ENCODE results near the gene KCTD10.

The KCTD10 gene, protein sequence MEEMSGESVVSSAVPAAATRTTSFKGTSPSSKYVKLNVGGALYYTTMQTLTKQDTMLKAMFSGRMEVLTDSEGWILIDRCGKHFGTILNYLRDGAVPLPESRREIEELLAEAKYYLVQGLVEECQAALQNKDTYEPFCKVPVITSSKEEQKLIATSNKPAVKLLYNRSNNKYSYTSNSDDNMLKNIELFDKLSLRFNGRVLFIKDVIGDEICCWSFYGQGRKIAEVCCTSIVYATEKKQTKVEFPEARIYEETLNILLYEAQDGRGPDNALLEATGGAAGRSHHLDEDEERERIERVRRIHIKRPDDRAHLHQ

DNA sequence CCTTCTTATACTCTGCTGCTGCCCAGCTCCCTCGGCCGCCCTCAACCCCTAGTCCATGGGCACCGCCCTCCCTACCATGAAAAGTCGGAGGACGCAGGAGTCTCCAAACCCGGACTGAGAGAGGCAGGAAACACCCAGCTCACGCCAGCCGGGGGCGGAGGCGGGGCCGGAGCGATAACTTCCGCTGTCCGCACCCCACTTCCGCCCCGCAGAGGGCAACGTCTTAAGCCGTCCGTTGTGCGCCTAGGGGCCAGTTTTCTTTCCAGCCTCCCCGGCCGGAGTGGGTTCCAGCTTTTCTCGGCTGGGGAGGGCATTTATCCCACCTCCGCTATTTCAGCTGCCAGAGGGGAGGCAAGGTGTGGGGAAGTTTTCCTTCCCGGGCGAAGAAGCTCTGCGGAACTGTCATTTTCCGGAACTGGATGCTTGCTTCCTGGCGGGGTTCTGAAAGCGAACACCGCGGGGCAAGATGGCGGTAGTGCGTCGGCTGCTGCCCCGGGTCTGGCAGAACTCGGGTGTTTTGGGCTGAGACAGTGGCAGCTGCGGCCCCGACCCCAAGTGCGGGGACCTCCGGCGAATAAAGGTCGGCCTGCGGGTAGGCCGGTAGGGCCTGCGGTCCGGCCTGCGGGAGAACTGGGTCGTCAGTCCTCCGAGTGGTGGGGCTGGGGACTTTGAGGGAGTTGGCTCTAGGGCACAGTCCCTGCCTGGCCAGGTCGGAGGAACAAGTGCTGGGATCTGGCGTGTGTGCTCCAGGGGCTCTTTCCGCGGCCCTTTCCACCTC, at the start of gene KCTD10, which contains the start of gene UBE3B:
TSS of gene KCTD10 (minus strand) at position 116 of the 778 bp plus-strand sequence. CDS start at position 78, 38 bp downstream.
TSS of gene UBE3B (plus strand) at position 450 of the 778 bp plus-strand sequence. CDS start 5,918 bp downstream, outside the sequence.
- peak; percentile 78 for DNase-seq

DNA sequence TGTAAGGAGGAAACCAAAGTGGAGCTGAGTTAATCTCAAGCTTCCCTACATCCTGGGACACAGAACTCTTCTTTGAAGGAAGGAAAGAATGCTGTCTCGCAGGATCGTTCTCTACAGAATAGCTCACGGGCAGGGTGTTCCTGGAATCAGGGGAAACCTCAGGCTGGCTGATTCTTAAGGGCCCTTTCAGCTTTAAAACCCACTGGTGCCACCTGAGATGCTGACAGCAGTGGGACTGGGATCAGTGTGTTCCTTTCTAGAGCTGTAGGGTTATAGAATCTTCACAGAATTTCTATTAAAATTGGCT, 48.1 kb upstream of the KCTD10 start:
- DNase-seq: no peak

DNA sequence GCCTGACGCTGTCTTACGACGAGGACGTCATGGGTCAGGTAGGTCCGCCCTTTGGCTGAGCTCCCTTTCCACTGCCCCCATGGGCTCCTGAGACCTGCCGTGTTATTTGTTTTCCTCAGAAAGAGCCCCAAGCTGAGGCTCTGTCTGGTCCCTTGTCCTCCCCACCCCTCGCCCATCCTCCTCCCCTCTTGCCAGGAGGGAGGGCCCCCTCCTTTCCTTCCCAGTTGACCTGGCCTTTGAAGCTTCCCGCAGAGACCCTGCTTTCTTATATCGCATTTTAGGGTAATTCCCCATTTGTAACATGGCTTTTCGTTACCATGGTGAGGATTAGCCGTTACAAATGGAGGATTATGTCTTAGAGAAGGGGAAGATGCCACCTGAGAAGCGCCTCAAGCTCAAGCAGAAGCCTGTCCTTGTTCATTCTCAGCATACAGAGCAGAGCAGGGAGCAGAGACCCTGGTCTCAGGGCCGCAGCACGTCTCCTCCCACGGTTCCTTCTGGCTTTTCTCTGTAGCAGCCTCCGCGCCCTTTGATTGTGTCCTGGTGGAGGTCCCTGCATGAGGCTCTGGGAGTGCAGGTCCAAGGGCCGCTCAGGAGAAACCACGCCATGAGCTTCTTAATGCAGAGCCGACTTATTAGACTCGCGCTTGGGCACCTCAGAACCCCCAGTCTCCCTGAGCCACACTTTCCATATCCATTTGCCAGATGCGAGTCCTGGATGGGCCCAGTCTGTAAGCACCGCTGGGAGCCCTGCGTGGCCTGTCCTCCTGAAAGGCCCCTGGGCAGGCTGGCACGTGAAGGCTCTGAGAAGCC, 47.6 kb upstream of the KCTD10 start:
- no peak for DNase-seq

DNA sequence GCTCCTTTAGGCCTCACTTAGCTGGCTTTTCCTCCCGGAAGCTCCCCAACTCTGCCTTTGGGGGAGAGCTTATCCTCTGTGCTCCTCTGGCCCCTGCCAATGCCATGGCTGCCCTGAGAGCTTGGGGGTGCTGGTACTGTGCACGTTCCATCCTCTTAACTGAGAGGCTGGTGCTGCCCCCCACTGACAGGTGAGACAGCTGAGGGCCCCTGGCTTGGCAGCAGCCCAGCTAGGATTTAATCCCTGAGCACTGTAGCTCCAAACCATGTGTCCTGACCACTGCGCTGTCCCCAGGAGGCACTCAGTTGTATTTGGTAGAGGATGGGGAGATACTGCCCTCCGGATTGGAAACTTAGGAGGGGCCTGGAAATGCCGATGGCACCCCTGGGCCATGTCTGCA, 46.4 kb upstream of the KCTD10 start:
- DNase-seq: no peak

DNA sequence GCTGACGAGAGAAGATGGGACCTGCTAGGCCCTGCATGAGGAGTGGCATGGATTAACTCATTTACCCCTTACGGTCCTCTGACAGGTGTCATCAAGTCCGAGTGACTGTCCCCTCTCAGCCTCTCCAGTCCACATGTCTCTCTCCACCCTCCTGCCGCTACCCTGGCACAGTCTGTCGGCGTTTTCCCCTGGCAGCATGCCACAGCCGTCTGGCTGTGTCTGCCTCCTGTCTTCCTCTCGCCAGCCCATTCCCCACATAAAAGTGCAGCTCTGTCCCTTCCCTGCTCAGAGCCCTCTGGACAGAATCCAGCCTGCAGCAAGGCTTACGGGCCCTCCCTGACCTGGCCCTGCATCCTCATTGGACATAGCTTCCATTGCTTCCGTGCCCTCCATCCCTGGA, 46.0 kb upstream of the KCTD10 start:
- DNase-seq: no peak

DNA sequence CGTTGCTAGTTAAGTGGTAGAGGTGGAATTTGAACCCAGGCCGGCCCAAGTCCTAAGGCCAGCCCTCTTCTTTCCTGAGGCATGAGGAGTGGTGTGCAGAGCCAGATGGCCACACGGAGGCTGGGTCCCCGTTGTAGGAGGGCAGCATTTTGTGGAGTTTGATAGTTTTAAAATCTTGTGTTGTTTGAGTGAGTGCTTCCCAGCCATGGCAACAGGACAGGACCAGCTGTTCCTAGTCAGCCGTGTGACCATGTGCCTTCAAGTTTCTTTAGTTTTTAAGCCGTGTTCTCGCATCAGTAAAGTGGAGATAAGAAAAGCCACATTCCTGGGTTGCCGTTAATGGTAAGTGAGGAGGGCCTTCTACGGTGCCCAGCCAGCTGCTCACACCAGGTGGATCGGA, 44.7 kb upstream of the KCTD10 start:
- DNase-seq: no peak

DNA sequence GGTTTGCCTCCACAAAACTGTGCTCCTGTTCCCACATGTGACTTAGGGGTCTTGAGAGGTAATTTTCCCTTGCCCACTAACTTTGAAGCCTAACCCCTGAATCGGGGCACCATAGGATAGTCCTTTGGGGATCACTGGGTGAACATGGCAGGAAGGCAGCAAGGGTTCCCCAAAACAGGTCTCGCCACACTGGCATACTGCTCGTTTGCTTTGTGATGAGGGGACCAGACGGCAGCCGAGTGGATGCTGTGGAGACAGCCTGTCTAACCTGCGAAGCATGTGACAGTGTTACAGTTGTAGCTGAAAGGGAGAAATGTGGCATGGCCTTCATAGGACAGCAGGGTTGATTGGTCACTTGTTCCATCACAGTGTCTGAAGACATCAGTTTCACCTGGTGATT, 42.7 kb upstream of the KCTD10 start:
- no peak for DNase-seq

DNA sequence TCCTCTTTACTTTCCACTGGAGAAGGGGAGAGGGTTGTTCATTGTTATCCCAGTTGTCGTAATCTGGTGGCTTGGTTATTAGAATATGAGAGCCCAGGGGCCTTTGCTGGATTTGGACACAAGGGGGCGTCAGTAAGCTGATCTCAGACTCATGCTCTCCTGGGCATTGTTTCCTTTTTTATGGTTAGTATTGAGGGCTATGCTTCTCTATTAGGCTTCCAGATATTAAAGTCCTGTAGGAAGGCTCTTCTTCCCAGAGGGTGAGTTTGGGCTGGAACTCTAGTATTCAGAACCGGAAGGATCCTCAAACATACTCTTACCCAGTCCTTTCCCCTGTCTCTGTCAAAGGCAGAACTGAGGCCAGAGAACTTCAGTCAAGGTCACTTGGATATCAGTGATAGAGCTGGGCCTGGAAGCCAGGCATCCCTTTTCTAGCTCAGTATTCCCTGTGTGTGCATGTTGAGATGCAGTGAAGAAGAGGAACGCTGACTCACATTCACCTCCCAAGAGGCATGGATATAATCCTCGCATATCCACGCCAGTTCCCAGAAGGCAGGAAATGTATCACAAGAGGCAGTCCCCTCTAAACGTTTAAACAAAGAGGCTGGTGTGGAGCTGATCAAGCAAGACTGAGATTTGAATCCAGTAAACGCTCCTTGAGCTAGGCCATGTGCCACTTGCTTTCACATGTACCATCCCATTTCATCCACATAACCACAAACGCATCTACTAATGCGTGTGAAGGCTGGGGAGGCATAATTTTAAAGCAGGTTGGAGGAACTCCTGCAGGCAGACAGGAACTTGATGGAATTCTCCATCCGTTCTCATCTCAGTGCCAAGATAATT, 41.9 kb upstream of the KCTD10 start:
- peak; percentile 8 for DNase-seq

DNA sequence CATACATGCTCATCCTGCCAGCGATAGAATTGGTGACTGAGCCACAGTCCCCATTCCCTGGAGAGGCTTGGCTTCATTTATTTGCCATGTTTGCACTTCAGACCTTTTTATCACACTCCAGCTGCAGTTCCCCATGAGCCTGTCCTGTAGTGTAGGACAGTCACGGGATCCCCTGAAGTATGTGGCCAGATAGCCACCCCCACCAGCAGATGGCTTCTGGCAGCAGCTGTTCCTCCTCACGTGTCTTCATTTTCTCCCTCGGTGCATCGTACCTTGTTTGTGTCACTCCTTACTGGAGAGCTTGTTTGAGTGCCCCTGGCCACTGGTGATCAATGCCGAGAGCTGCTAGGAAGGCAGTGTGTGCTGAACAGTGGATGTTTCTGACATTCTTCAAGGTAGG, 40.5 kb upstream of the KCTD10 start:
- DNase-seq: no peak

DNA sequence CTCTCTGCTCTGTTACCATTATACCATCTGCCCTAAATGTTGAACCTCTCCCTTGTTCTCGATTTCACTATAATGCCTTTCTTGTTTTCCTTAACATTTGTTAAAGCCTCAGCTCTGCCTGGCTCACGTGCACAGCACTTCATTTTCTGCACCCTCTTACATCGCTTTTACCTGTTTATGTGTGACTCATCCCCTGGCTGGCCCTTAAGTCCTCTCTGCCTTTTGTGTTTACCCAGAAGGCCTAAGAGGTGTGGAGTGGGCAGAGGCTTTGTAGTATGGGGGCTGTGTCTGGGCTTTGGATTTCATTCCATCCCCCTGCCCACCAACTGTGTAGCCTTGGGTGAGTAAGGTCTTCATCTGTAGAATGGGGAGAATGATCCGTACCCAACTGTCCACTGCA, 36.9 kb upstream of the KCTD10 start:
- DNase-seq: no peak

DNA sequence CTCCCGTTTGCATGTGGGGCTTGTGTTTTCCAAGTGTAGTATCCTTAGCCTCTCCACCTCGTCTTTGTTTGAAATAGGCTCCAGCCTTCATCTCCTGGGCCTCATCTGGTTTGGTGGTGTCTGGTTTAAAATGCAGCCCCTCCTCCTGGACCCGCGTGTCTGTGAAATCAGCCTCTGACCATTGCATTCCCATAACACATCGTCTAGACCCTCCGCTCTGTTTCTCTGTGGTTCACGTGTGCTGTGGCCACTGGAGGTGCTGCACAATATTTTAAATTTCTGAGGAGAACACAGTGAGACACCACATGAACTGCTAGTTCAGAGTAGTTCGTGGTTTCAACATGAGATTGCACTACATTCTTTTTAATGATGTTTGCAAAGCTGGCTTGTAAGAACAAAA, 36.0 kb upstream of the KCTD10 start:
- no peak for DNase-seq

DNA sequence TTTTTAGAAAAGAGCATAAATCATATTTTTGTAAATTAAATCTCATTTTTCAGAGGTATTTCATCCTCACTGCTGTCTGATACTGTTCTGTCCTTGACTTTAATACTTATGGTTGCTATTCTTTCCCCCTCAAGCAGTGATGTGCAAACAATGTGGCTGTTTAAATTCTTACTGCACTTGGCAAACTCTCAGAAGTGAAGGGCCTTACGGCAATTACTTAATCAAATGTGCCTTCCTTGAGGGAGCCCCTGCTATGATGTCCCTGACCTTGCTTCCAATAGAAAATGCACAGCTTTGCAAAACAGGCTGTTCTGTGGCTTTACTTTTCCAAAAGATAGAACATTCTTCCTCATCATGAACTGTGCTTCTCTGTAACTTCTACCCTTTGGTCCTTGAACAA, 35.5 kb upstream of the KCTD10 start:
- DNase-seq: no peak

DNA sequence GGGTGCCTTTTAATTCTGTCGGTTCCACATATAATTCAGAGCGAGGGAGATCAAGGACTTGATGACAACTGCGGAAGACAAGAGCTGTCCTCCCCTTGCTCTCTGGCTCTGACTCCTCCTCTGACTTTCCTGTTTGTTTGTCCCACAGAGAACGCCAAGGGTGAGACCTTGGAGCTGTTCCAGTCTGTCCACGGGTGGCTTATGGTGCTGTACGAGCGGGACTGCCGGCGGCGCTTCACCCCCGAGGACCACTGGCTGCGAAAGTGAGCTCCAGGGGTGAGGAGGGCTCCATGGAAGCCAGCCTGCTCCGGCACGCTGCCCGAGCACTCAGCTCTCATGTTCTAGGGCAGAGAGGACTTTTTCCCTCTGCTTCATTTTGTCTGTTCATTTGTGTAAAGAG, 33.1 kb upstream of the KCTD10 start:
- DNase-seq: no peak

DNA sequence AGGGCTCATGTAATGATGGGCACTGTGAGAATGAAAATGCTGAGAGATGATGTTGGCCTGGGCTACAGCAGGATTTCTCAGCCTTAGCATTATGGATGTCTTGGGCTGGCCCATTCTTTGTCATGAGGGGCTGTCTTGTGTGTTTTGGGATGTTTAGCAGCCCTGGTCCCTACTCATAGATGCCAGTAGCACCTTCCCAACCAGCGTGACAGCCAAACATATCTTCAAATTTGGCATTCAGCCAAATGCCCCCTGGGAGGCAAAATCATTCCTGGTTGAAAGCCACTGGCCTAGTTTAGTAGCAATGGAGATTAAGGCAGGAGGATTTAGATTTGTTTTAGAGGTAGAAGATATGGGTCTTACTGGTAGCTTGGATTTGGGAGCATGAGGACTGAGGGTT, 27.0 kb upstream of the KCTD10 start:
- DNase-seq: no peak

DNA sequence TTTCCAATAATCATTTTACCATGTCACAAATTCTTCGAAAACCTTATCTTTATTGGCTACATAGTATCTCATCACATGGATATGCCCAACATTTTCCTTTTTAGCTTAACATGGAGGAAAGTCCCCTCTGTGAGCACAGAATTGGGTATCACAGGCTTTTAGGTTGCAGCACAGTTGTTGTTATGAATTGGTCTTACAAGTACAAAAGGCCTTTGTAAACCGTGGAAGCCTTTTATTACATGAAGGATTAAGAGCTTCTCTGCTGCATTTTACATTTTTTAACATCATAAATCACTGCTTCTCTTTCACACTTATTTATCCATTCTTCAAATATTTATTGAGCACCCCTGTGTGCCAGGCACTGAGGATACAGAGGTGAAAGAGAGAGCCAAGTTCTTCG, 26.5 kb upstream of the KCTD10 start:
- DNase-seq: no peak

DNA sequence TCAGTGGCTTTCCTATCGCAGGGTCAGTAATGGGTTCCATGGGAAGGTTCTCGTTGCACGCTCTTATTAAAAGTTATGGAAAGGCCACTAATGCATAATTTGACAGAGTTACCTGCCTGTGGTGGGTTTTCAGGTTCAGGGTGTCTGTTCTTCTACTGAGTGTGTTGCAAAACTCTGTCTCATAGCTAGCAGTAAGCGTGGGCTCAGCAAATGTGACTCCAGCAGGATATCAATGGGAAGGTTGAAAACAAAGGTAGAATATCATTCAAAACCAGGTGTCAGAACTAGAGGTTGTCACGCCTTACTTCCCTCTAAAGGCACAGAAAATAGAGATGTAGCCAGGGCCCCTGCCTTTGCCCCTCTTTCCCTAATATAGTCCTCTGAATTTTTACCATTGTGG, 25.2 kb upstream of the KCTD10 start:
- no peak for DNase-seq

DNA sequence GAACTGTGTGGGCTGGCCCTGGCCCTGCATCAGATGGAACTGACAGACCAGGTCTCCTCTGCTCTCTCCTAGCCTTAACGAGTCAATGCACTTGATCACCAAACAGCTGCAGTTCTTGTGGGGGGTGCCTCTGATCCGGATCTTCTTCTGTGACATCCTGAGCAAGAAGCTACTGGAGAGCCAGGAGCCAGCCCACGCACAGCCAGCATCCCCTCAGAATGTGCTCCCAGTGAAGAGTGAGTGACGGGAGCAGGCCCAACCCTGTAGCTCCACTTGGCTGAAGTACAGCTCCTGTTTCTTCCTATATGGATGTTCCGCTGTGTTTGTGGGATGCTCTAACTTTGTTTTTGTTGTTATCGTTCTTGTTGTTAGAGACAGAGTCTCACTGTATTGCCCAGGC, 24.2 kb upstream of the KCTD10 start:
- no peak for DNase-seq

DNA sequence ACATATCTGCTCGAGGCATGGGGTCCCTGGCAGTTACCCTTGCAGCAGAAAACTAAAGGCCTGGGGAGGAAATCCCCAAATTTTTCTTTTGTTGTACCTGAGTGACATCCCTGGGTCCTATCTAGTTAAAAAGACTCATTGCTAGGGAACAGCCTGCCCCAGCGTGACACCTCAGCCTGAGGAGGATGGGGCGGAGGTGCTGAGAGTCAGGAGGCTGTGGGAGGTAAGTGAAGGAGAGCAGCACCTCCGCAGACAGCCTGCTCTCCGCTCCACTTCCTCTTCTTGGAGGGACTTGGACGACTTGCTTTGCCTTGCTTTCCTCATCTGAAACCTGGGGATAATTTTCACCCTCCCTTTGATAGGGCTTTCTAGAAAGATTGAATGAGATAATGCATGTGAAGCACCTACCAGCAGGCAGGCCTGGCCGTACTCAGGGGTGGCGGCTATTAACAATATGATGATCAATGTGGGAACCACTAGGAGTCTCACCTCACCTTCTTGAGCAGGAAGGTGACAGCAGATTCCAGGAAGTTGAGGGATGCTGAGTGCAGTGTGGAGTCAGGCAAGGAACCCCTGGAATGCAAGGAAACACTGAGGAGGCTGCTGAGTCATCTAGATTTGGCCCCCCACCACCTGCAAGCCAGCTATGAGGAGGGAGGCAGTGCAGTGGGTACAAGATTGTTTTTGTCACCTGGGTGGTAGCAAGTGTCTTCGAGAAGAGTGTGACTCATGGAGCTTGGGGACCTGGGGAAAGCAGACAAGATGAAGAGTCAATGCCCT, 23.5 kb upstream of the KCTD10 start:
- DNase-seq: no peak

DNA sequence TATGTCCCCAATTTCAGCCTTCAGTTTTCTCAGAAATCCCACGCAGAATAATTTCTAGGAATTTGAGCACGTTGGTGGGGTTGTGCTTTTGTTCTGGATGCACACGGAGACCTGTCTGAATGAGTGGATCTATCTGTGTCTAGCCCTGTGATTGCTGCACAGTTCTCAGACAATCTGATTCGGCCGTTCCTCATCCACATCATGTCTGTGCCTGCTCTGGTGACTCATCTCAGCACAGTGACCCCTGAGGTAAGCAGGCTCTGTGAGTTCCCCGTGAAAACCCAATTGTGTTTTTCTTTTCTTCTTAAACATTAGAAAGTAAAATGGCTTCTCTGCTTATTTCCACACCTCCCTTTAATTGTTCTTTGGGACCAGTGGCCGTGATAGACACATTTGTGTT, 20.6 kb upstream of the KCTD10 start:
- DNase-seq: no peak

DNA sequence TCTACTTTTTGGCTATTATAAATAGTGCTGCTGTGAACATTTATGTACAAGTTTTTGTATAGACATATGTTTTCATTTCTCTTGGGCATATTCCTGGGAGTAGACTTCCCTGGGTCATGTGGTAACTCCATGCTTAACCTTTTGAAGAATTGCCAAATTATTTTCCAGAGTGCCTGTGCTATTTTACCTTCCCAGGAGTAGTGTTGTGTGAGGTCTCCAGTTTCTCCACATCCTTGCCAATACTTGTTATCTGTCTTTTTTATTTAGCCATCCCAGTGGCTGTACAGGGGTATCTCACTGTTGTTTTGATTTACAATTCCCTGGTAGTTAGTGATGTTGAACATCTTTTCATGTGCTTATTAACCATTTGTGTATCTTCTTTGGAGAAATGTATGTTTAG, 19.2 kb upstream of the KCTD10 start:
- DNase-seq: no peak

DNA sequence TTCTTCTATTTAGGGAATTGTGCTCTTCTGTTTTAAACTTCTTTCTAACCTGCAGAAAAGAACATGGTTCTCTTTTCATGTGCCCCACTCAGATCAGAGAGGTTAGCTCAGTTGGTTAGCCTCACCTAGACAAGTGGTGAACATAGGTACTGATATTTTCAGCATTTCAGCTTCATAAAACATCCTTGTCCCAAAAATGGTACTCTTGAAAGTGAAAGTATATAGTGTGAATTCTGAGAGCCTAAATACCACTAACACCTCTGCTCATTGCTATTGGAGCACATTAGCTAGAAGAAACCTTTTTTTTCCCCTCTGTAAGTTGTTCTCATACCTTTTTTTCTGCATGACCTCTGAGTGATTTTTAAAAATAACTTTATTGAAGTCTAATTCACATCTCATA, 17.9 kb upstream of the KCTD10 start:
- DNase-seq: no peak

DNA sequence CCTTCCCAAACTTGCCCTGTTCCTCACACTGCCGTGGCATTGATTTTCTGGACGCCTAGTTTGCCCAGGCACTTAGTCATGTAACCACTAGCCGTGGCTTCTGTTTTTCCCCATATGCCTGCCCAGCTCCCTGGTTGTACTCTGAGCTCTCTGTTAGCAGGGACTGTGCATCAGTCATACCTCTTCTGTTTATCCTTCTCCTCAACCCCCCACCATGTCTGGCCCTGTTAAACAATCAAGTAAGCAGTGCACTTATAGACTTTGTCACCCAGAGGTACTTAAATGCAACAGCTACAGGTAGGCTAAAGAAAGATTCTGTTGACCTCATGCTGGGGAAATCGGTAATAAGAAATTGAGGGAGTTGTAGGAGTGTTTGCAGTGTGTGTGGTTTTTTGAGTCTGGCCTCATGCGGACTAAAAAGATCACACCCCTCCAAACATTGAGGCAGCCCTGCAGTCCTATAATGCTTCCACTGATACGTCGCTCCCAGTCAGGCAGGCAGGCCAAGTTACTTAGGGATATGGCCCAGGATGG, 17.3 kb upstream of the KCTD10 start:
- DNase-seq: no peak
